Caco-2 (cell line): ENCODE results near the gene EPB41L4A. TPM values are rescaled to one million over a fixed set of nuclear protein-coding genes. Genes with fewer than 3 reads are reported as not detected.

Experiments
- BruUV-seq: library from RNA; stranded (reverse); fragments of 400-500 nt; replicated peaks from 2 replicates; lab custom pipeline; 2021; lab: Mats Ljungman, UMichigan
- CTCF ChIA-PET: fragments of 300-600 bp; sonication (Branson Sonifier 250); formaldehyde crosslinking; loops from one replicate; lab custom pipeline; 2022; ENCODE audit warnings: antibody characterized with exemption; lab: Charles Lee
- POLR2A ChIA-PET: fragments of 300-600 bp; sonication (Branson Sonifier 250); formaldehyde crosslinking; loops from one replicate; lab custom pipeline; 2022; ENCODE audit warnings: antibody characterized with exemption; lab: Charles Lee
- DNase-seq, 2 experiments: peaks; one replicate each; pipeline versions ENCODE4 v3.0.0 to v3.0.0-alpha.2; 2020 to 2022
- H3K27me3 ChIP-seq: replicated peaks from 2 replicates; pipeline ENCODE4 v1.6.0; 2011; ENCODE audit warnings: low read length; ENCODE audit not compliant: control insufficient read depth, insufficient read depth
- H3K36me3 ChIP-seq: 2 replicates; pipeline ENCODE4 v1.5.1; 2011; ENCODE audit warnings: low read length; ENCODE audit not compliant: control insufficient read depth, insufficient read depth
- H3K4me1 ChIP-seq: fragments of 250-450 bp; sonication (Bioruptor Pico); 2 replicates; pipeline ENCODE4 v1.5.1; 2020; ENCODE audit warnings: mild to moderate bottlenecking
- H3K4me3 ChIP-seq: 2 replicates; pipeline ENCODE4 v1.5.1; 2011; ENCODE audit warnings: low read depth, mild to moderate bottlenecking, control low read depth, low read length
- H3K9me3 ChIP-seq: fragments of 250-450 bp; sonication (Bioruptor Pico); 2 replicates; pipeline ENCODE4 v1.5.1; 2020; ENCODE audit warnings: mild to moderate bottlenecking, moderate library complexity
- H3K27ac Mint-ChIP-seq: one replicate; pipeline ENCODE4 v1.8.0; 2022; ENCODE audit warnings: mixed read lengths; ENCODE audit not compliant: unreplicated experiment
- H3K27me3 Mint-ChIP-seq: one replicate; pipeline ENCODE4 v1.8.0; 2022; ENCODE audit warnings: mixed read lengths; ENCODE audit not compliant: insufficient read depth, unreplicated experiment
- H3K36me3 Mint-ChIP-seq: one replicate; pipeline ENCODE4 v1.8.0; 2022; ENCODE audit warnings: mild to moderate bottlenecking, mixed read lengths; ENCODE audit not compliant: insufficient read depth, unreplicated experiment
- H3K4me1 Mint-ChIP-seq: one replicate; pipeline ENCODE4 v1.8.0; 2022; ENCODE audit warnings: low read depth, mixed read lengths; ENCODE audit not compliant: unreplicated experiment
- H3K4me3 Mint-ChIP-seq: one replicate; pipeline ENCODE4 v1.8.0; 2022; ENCODE audit warnings: mild to moderate bottlenecking, moderate library complexity, mixed read lengths; ENCODE audit not compliant: unreplicated experiment
- H3K9me3 Mint-ChIP-seq: one replicate; pipeline ENCODE4 v1.8.0; 2022; ENCODE audit warnings: mixed read lengths; ENCODE audit not compliant: unreplicated experiment
- intact Hi-C: fragments of 100-400 bp; cut with micrococcal nuclease; formaldehyde crosslinking; loops from one replicate; pipeline ENCODE4 v1.10.0; 2022; ENCODE audit not compliant: unreplicated experiment
- total RNA-seq: library from RNA; stranded (reverse); gene quantifications from 2 replicates; pipeline ENCODE4 v1.2.3, GENCODE V29; 2022
- TF ChIP-seq, protein P1 (sequence below), 2 experiments: fragments of 200-600 bp in 1 of 2; IDR thresholded peaks; 1 replicate in 1 of 2; 2 replicates in 1 of 2; pipeline versions ENCODE4 v1.5.1 to v1.8.0; 2011 to 2022; ENCODE audit warnings: antibody characterized with exemption in 1 of 2, control low read depth in 1 of 2, inconsistent platforms in 1 of 2, low read depth in 1 of 2, low read length in 1 of 2, mild to moderate bottlenecking in 1 of 2, moderate library complexity in 1 of 2; ENCODE audit not compliant: insufficient read depth in 1 of 2, severe bottlenecking in 1 of 2, unreplicated experiment in 1 of 2

EPB41L4A gene
- total RNA-seq, 1 experiment from 2014 or later = 1.4 TPM

DNA sequence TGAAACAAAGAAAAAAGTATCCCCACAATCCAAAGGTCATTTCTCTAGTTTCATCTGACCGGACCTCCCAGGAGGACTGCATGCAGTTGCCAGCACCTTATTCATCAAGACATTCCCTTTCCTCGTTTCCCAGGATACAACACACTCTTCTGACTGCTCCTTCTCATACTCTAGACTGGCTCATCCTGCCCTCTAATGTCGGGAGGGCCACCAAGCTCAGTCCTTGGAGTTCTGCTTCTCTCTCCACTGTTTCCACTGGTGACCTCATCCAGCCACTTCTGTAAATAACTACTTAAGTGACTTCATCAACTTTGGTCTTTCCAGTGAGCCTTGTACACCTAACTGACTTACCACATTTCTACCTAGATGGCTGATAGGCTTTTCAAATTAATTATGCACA, 179.1 kb downstream of the EPB41L4A start:
- TF ChIP-seq, protein P1, sequence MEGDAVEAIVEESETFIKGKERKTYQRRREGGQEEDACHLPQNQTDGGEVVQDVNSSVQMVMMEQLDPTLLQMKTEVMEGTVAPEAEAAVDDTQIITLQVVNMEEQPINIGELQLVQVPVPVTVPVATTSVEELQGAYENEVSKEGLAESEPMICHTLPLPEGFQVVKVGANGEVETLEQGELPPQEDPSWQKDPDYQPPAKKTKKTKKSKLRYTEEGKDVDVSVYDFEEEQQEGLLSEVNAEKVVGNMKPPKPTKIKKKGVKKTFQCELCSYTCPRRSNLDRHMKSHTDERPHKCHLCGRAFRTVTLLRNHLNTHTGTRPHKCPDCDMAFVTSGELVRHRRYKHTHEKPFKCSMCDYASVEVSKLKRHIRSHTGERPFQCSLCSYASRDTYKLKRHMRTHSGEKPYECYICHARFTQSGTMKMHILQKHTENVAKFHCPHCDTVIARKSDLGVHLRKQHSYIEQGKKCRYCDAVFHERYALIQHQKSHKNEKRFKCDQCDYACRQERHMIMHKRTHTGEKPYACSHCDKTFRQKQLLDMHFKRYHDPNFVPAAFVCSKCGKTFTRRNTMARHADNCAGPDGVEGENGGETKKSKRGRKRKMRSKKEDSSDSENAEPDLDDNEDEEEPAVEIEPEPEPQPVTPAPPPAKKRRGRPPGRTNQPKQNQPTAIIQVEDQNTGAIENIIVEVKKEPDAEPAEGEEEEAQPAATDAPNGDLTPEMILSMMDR (IDR thresholded peaks at IDR 0.05; ENCODE audit: insufficient read depth in 1 of 2, low read depth in 1 of 2, low read length in 1 of 2, severe bottlenecking in 1 of 2, unreplicated experiment in 1 of 2) = peak in 1 of 2 experiments; percentile 39
- no TSS peak for BruUV-seq
- no peak overlapping the region for H3K27ac Mint-ChIP-seq
- H3K36me3 Mint-ChIP-seq = no peaks in the 10 kb centered on the region
- H3K4me3 Mint-ChIP-seq = no peak overlapping the region
- H3K9me3 Mint-ChIP-seq = no peaks in the 10 kb centered on the region
- H3K36me3 ChIP-seq = no peaks in the 10 kb centered on the region
- H3K4me1 ChIP-seq = no peaks in the 10 kb centered on the region
- no peaks in the 10 kb centered on the region for H3K9me3 ChIP-seq
- H3K27me3 Mint-ChIP-seq = peaks cover 3% of the 10 kb centered on the region
- ChIA-PET POLR2A (no interaction called here), CTCF (interaction anchor here (0.9 to 1.2 kb wide), 4 partner anchors 29 to 181 kb away, joined by 3 to 5 read pairs (median 4); no protein-coding TSS in a partner anchor)
- peaks cover 6% of the 10 kb centered on the region for H3K4me1 Mint-ChIP-seq
- peak; percentile 41 to 47 for DNase-seq
- no peak overlapping the region for H3K4me3 ChIP-seq
- intact Hi-C loops = loop anchor here (1.0 kb wide), 3 partner anchors 12 to 65 kb away; no protein-coding TSS in a partner anchor
- H3K27me3 ChIP-seq = no peaks in the 10 kb centered on the region

DNA sequence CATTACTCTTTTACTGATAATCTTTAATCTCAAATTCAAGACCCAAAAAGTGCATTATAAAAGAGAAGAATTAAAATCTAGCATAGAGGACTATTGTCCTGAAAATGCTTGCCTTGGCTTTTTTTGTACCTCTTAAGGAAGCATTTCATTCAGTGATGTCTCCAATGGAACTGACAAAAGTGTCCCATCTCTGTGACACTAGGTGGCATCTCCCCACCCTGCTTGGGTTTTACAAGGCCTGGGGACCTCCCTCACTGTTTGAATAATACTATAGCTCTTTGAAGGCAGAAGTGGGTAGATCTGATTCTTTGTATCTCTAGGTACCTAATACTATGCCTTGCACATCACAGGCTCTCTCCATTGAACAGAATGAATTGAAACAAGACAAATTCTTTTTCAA, 180.6 kb downstream of the EPB41L4A start:
- Histone ChIP-seq H3K4me3 (no peak overlapping the region), H3K9me3 (no peaks in the 10 kb centered on the region), H3K27me3 (no peaks in the 10 kb centered on the region), H3K4me1 (no peaks in the 10 kb centered on the region), H3K36me3 (no peaks in the 10 kb centered on the region)
- TF ChIP-seq, protein P1 (IDR thresholded peaks at IDR 0.05; ENCODE audit: insufficient read depth in 1 of 2, low read depth in 1 of 2, low read length in 1 of 2, severe bottlenecking in 1 of 2, unreplicated experiment in 1 of 2) = peak in 1 of 2 experiments; percentile 9
- peaks cover 3% of the 10 kb centered on the region for H3K27me3 Mint-ChIP-seq
- intact Hi-C loops = no loop called here
- ChIA-PET POLR2A (no interaction called here), CTCF (interaction anchor here (1.2 kb wide), 1 partner anchor 182 kb away, joined by 5 read pairs; no protein-coding TSS in a partner anchor)
- no peaks in the 10 kb centered on the region for H3K36me3 Mint-ChIP-seq
- no peak overlapping the region for H3K27ac Mint-ChIP-seq
- no TSS peak for BruUV-seq
- peaks cover 6% of the 10 kb centered on the region for H3K4me1 Mint-ChIP-seq
- no peaks in the 10 kb centered on the region for H3K9me3 Mint-ChIP-seq
- H3K4me3 Mint-ChIP-seq = no peak overlapping the region
- DNase-seq = no peak

DNA sequence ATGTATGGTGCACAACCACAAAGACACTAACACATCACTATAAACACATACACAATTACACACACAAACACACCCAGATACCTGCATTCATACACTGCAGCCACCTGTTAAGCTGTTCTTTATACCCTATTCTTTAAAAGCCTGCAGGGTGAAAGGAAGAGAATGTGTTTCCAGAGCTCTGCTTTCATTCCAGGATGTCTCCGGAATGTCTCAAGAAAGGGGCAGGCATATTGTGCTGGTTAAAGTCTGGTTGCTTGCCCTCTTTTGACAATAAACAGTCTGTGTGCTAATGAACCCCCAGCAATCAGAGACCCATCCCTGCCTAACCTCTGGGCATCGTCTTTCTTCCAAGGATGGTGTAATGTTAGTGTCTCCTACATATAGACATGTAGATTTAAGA, 181.6 kb downstream of the EPB41L4A start:
- H3K27me3 Mint-ChIP-seq = peaks cover under 1% of the 10 kb centered on the region
- no peaks in the 10 kb centered on the region for H3K9me3 Mint-ChIP-seq
- no peak overlapping the region for H3K27ac Mint-ChIP-seq
- intact Hi-C loops = no loop called here
- H3K4me1 Mint-ChIP-seq = peaks cover 6% of the 10 kb centered on the region
- BruUV-seq = no TSS peak
- ChIA-PET CTCF (no interaction called here), POLR2A (no interaction called here)
- H3K4me1 ChIP-seq = 0 out of 2 replicates have a peak, but pooled peaks cover 5% of the 10 kb centered on the region
- H3K27me3 ChIP-seq = no peaks in the 10 kb centered on the region
- TF ChIP-seq, protein P1 (IDR thresholded peaks at IDR 0.05; ENCODE audit: insufficient read depth in 1 of 2, low read depth in 1 of 2, low read length in 1 of 2, severe bottlenecking in 1 of 2, unreplicated experiment in 1 of 2) = no peak
- H3K4me3 ChIP-seq = no peak overlapping the region
- no peaks in the 10 kb centered on the region for H3K36me3 ChIP-seq
- H3K4me3 Mint-ChIP-seq = no peak overlapping the region
- DNase-seq = no peak
- no peaks in the 10 kb centered on the region for H3K9me3 ChIP-seq
- H3K36me3 Mint-ChIP-seq = no peaks in the 10 kb centered on the region
